GM19395 (cell line): Measurements from ENCODE around the gene ADGRB3.

Source experiments
- ATAC-seq: cut with Tn5 transposase; IDR thresholded peaks from one replicate; pipeline ENCODE4 v1.9.1; 2021; ENCODE audit warnings: mild to moderate bottlenecking, moderate library complexity; ENCODE audit not compliant: unreplicated experiment

ADGRB3 gene

GRCh38 chr6:69012876-69013275, 377.8 kb downstream of the ADGRB3 start:
- no peak for ATAC-seq

GRCh38 chr6:69018906-69019305, 383.8 kb downstream of the ADGRB3 start:
- no peak for ATAC-seq

DNA sequence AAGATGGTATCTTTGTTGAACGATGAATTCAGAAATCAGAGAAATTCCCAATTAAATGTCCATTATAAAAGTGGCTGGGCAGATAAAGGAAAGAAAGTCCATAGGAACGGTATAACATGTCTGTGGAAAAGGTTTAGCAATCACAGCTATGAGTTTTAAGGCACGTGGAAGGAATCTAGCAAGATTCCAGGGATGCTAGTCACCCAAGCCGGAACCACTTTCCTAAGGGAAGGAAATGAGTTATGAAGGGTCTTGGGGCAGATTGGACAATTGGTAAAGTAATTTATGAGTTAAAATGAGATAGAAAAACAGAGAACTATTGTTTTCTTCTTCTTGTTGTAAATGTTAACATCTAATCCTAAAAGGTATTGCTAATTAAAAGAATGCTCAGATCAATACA, 384.8 kb downstream of the ADGRB3 start:
- ATAC-seq, result no peak

GRCh38 chr6:69022993-69023392, 387.9 kb downstream of the ADGRB3 start:
- ATAC-seq, result no peak

- ATAC-seq, result no peak
These were observed 391.2 kb downstream of the ADGRB3 start for GRCh38 chr6:69026243-69026642.

GRCh38 chr6:69026715-69027114, 391.6 kb downstream of the ADGRB3 start:
- no peak for ATAC-seq

DNA sequence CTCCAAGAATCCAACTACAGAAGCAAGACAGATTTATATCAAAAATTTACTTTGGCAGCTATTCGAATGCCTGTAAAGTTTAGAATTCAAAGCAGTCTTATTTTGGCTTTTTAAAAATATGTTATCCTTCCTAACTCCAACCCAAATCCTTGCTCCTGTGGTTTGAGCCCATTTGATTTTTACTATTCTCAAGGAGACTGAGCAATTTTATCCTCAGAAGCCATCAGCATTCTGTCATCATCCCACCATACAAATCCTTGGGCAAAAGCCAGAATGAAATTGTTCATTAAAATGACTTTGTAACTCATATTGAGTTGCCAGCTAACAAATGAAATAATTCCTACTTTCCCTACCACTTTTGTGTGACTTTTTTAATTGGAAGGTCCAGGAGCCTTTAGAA, 392.8 kb downstream of the ADGRB3 start:
- ATAC-seq, result no peak

GRCh38 chr6:69038841-69039240, 403.8 kb downstream of the ADGRB3 start:
- ATAC-seq, result no peak

- no peak for ATAC-seq
These were observed 407.2 kb downstream of the ADGRB3 start for GRCh38 chr6:69042297-69042696.

DNA sequence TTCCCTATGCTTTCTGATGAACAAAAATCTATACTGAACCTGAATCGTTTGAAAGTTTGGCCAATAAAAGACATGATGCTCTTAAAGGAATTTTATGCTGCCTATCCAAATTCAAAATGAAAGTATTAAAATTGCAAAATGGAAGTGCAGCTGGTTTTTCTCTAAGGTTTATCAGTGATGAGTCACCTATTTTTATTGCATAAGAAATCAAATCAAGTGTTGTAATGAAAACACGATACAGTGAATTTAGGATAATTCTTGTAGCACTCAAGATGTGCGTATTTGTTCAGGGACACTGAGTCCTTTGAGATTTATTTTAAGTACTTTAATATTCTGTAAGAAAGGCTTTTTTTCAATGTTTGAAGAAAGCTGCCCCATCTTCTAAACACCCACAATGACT, 409.5 kb downstream of the ADGRB3 start:
- ATAC-seq, result no peak

- ATAC-seq, result no peak
These were observed 424.3 kb downstream of the ADGRB3 start for GRCh38 chr6:69059413-69059812.

- no peak for ATAC-seq
These were observed 426.0 kb downstream of the ADGRB3 start for GRCh38 chr6:69061066-69061465.

- no peak for ATAC-seq
These were observed 428.3 kb downstream of the ADGRB3 start for GRCh38 chr6:69063401-69063800.

GRCh38 chr6:69064226-69064625, 429.1 kb downstream of the ADGRB3 start:
- ATAC-seq, result no peak

DNA sequence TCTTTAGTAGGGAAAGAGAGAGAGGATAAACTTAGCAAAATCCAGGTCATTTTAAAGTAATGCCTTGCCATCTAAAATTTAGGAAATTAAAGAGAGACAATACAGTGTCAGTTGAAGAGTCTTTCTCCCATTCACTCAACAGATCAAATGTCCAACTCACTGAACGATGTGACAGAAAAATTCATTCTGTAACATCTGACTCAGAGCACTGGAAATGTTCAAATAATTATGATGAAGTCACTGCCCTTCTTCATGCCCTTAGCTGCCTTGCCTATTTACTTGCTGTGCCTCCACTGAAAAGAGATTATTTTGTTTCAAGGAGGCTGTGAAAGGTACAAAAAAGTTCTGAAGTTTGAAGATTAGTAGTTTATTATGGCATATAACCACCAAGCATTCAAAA, 434.8 kb downstream of the ADGRB3 start:
- ATAC-seq, result no peak

DNA sequence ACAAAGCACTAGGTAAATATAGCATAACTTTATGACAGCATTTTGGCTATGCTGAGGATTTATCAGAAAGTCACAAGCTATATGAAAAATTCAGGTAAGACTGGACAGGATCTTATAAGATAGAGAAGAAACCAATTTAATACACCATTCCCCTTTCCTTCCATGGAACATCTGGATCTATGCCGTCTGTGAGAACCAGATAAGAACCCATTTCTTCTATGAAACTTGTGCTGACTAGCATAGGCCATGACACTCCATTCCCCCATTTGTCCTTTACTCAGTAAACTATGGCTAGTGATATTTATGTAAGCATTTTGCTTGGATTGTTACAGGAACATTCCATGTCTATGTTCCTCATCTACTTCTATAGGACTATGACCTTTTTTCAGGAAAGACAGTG, 437.7 kb downstream of the ADGRB3 start:
- ATAC-seq, result no peak

GRCh38 chr6:69084746-69085335, 449.8 kb downstream of the ADGRB3 start:
- no peak for ATAC-seq

GRCh38 chr6:69086689-69087088, 451.6 kb downstream of the ADGRB3 start:
- no peak for ATAC-seq

GRCh38 chr6:69089539-69089938, 454.5 kb downstream of the ADGRB3 start:
- ATAC-seq, result no peak

GRCh38 chr6:69090132-69090531, 455.1 kb downstream of the ADGRB3 start:
- no peak for ATAC-seq

- ATAC-seq, result no peak
These were observed 461.6 kb downstream of the ADGRB3 start for GRCh38 chr6:69096681-69097080.

DNA sequence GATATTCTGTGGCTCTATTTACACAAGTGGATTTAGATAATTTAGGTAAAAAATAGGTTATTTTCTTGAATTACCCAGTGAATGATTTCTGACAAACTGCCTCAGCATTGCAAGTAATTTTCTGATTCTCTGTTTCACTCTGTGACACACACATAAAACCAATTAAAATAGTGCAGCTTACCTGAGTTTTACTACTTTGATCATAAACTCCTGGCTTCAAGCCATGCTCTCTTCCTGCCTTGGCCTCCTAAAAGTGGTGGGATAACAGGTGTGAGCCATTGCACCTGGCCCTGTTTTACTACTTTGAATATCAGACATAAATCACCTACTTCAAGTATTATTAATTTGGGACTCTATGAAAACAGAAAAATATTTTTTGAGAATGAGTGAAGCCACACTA, 462.9 kb downstream of the ADGRB3 start:
- ATAC-seq, result no peak

DNA sequence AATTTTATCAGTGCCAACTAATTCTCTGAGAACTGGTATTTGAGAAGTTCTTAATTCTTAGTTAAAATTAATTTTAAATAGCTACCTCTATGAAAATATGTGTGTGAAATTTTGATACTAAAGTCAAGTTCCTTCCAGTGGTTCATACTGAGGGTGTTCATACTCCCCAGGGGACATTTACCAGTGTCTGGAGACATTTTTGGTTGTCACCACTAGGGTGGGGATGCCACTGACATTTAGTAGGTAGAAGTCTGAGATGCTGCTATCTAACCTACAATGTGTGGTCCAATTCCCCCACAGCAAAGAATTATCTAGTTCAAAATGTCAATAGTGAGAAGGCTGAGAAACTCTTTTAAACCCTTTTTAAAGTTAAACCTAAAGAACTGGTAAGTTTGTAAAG, 463.8 kb downstream of the ADGRB3 start:
- no peak for ATAC-seq

DNA sequence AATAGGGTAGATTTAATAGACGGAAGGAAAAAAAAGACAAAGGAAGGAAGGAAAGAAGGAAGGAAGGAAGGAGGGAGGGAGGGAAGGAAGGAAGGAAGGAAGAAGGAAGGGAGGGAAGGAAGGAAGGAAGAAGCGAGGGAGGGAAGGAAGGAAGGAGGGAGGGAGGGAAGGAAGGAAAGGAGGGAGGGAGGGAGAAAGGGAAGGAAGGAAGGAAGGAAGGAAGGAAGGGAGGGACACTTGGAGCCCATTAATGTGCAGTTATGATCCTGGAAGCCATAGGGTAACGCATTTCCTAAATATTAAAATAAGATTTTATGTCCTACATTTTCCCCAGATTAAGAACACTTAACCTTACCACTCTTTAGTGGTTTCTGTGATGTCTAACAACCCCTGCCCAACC, 465.7 kb downstream of the ADGRB3 start:
- ATAC-seq, result no peak
